WTC11 (cell line): ENCODE data around the gene NAPB. TPM values are rescaled to one million over a fixed set of nuclear protein-coding genes. Genes with fewer than 3 reads are reported as not detected.

ENCODE experiments used
- ATAC-seq: fragments of 200-7000 bp; cut with Tn5 transposase; 2 replicates; pipeline ENCODE4 v1.10.0; 2021; ENCODE audit warnings: mild to moderate bottlenecking, moderate library complexity
- Bru-seq: library from RNA; stranded (reverse); fragments of 400-500 nt; gene quantifications from one replicate; lab custom pipeline; 2021; lab: Mats Ljungman, UMichigan
- CTCF ChIA-PET: fragments of 300-600 bp; sonication (Branson Sonifier 250); formaldehyde crosslinking; loops from one replicate; lab custom pipeline; 2021; ENCODE audit warnings: antibody characterized with exemption; lab: Charles Lee
- POLR2A ChIA-PET: fragments of 350-600 bp; sonication (Branson Sonifier 250); formaldehyde crosslinking; loops from one replicate; lab custom pipeline; 2021; ENCODE audit warnings: antibody characterized with exemption; lab: Charles Lee
- DNase-seq: peaks from one replicate; pipeline ENCODE4 v3.0.0; 2021; ENCODE audit warnings: low spot score
- H3K27ac Mint-ChIP-seq: 2 replicates; pipeline ENCODE4 v1.8.0; 2021; ENCODE audit warnings: mixed read lengths
- H3K27me3 Mint-ChIP-seq: 2 replicates; pipeline ENCODE4 v1.8.0; 2021; ENCODE audit warnings: low read depth, mild to moderate bottlenecking, moderate library complexity, mixed read lengths
- H3K36me3 Mint-ChIP-seq: 2 replicates; pipeline ENCODE4 v1.8.0; 2021; ENCODE audit warnings: mixed read lengths
- H3K4me1 Mint-ChIP-seq: 2 replicates; pipeline ENCODE4 v1.8.0; 2022; ENCODE audit warnings: mixed read lengths
- H3K4me3 Mint-ChIP-seq: 2 replicates; pipeline ENCODE4 v1.8.0; 2021; ENCODE audit warnings: mild to moderate bottlenecking, moderate library complexity, mixed read lengths
- H3K9me3 Mint-ChIP-seq: 2 replicates; pipeline ENCODE4 v1.8.0; 2021; ENCODE audit warnings: mixed read lengths
- ETV6 ChIP-seq: sonication (generic); formaldehyde crosslinking; IDR thresholded peaks from 2 replicates; pipeline ENCODE4 v1.8.1; 2022; ENCODE audit warnings: mild to moderate bottlenecking, missing genetic modification reagents
- FOXK1 ChIP-seq: sonication (generic); formaldehyde crosslinking; IDR thresholded peaks from 2 replicates; pipeline ENCODE4 v1.8.0; 2022; ENCODE audit warnings: mild to moderate bottlenecking, moderate library complexity, missing genetic modification reagents
- GABPB1 ChIP-seq: sonication (generic); formaldehyde crosslinking; IDR thresholded peaks from 2 replicates; pipeline ENCODE4 v1.8.1; 2023; ENCODE audit warnings: mild to moderate bottlenecking, missing genetic modification reagents
- GRHL2 ChIP-seq: fragments of 250-450 bp; sonication (Bioruptor Pico); IDR thresholded peaks from 2 replicates; pipeline ENCODE4 v1.8.0; 2022; ENCODE audit warnings: mild to moderate bottlenecking, moderate library complexity; ENCODE audit not compliant: insufficient replicate concordance, severe bottlenecking
- HMGA2 ChIP-seq: fragments of 250-450 bp; sonication (Bioruptor Pico); IDR thresholded peaks from 2 replicates; pipeline ENCODE4 v1.4.0; 2021; ENCODE audit warnings: mild to moderate bottlenecking, moderate library complexity
- JUN ChIP-seq: sonication (generic); formaldehyde crosslinking; IDR thresholded peaks from 2 replicates; pipeline ENCODE4 v1.8.0; 2023; ENCODE audit warnings: mild to moderate bottlenecking, missing genetic modification reagents
- MXD4 ChIP-seq: fragments of 250-450 bp; sonication (Bioruptor Pico); IDR thresholded peaks from 2 replicates; pipeline ENCODE4 v1.8.0; 2021; ENCODE audit warnings: mild to moderate bottlenecking, moderate library complexity, borderline replicate concordance
- MYBL2 ChIP-seq: sonication (generic); formaldehyde crosslinking; IDR thresholded peaks from 2 replicates; pipeline ENCODE4 v1.8.1; 2023; ENCODE audit warnings: mild to moderate bottlenecking, moderate library complexity, missing genetic modification reagents
- NFE2L1 ChIP-seq: sonication (generic); formaldehyde crosslinking; IDR thresholded peaks from 2 replicates; pipeline ENCODE4 v1.8.1; 2023; ENCODE audit warnings: missing genetic modification reagents
- NR2C2 ChIP-seq: sonication (generic); formaldehyde crosslinking; IDR thresholded peaks from 2 replicates; pipeline ENCODE4 v1.8.0; 2022; ENCODE audit warnings: mild to moderate bottlenecking, missing genetic modification reagents
- NR3C1 ChIP-seq: sonication (generic); formaldehyde crosslinking; conservative IDR thresholded peaks from 2 replicates; pipeline ENCODE4 v1.8.1; 2023; ENCODE audit warnings: low read depth, mild to moderate bottlenecking, missing genetic modification reagents
- SP1 ChIP-seq: sonication (generic); formaldehyde crosslinking; conservative IDR thresholded peaks from 2 replicates; pipeline ENCODE4 v1.8.1; 2022; ENCODE audit warnings: missing genetic modification reagents
- ZBTB21 ChIP-seq: sonication (generic); formaldehyde crosslinking; IDR thresholded peaks from 2 replicates; pipeline ENCODE4 v1.8.1; 2023; ENCODE audit warnings: mild to moderate bottlenecking, missing genetic modification reagents, borderline replicate concordance
- long read RNA-seq, 3 experiments: library from RNA in 1 of 3; library from capped mRNA in 1 of 3; library from polyadenylated mRNA in 1 of 3; unstranded in 2 of 3; stranded (forward) in 1 of 3; transcript quantifications; one replicate each; pipeline ENCODE4 v2.0.0, GENCODE V29; 2021
- total RNA-seq: library from RNA; stranded (reverse); gene quantifications from 3 replicates; pipeline ENCODE4 v1.2.3, GENCODE V29; 2021
- TF ChIP-seq, protein P1 (sequence below): sonication (generic); formaldehyde crosslinking; IDR thresholded peaks from 2 replicates; pipeline ENCODE4 v1.8.0; 2022; ENCODE audit warnings: mild to moderate bottlenecking, missing genetic modification reagents
- TF ChIP-seq, protein P2 (sequence below): fragments of 200-600 bp; IDR thresholded peaks from 2 replicates; pipeline ENCODE4 v1.8.0; 2022; ENCODE audit warnings: antibody characterized with exemption
- TF ChIP-seq, protein P3 (sequence below): sonication (generic); formaldehyde crosslinking; IDR thresholded peaks from 2 replicates; pipeline ENCODE4 v1.8.1; 2023; ENCODE audit warnings: mild to moderate bottlenecking, moderate library complexity, missing genetic modification reagents
- TF ChIP-seq, protein P4 (sequence below): sonication (generic); formaldehyde crosslinking; IDR thresholded peaks from 2 replicates; pipeline ENCODE4 v1.8.1; 2023; ENCODE audit warnings: mild to moderate bottlenecking, missing genetic modification reagents, moderate library complexity
- TF ChIP-seq, protein P5 (sequence below): sonication (generic); formaldehyde crosslinking; IDR thresholded peaks from 2 replicates; pipeline ENCODE4 v1.8.1; 2023; ENCODE audit warnings: mild to moderate bottlenecking, missing genetic modification reagents, moderate library complexity
- TF ChIP-seq, protein P6 (sequence below): sonication (generic); formaldehyde crosslinking; IDR thresholded peaks from 2 replicates; pipeline ENCODE4 v1.8.0; 2022; ENCODE audit warnings: mild to moderate bottlenecking, missing genetic modification reagents
- TF ChIP-seq, protein P7 (sequence below): sonication (generic); formaldehyde crosslinking; IDR thresholded peaks from 2 replicates; pipeline ENCODE4 v1.8.0; 2022; ENCODE audit warnings: mild to moderate bottlenecking, missing genetic modification reagents
- TF ChIP-seq, protein P8 (sequence below): sonication (generic); formaldehyde crosslinking; IDR thresholded peaks from 2 replicates; pipeline ENCODE4 v1.8.1; 2023; ENCODE audit warnings: mild to moderate bottlenecking, missing genetic modification reagents
- TF ChIP-seq, protein P9 (sequence below): sonication (generic); formaldehyde crosslinking; IDR thresholded peaks from 2 replicates; pipeline ENCODE4 v1.8.1; 2023; ENCODE audit warnings: mild to moderate bottlenecking, missing genetic modification reagents

Gene NAPB
- total RNA-seq (12.9 to 15.1 TPM (median 13.3 TPM) in 3 replicates), Bru-seq, nascent RNA (percentile 89 among the genes with signal in this experiment)
- long read RNA-seq, experiment 1, transcript NAPB-202 (10 exons, 3,824 nt), result major isoform, 14 of 85 reads
- long read RNA-seq, experiment 1, transcript NAPB-201 (11 exons, 3,837 nt), result minor isoform, 12 of 85 reads
- long read RNA-seq, experiment 1, partial matches to known transcripts, result 33 of 85 reads
- long read RNA-seq, experiment 1, other reads (novel, unspliced or antisense), result 25 of 85 reads
- long read RNA-seq, experiment 2, partial matches to known transcripts, result 1 of 8 reads
- long read RNA-seq, experiment 2, other reads (novel, unspliced or antisense), result 7 of 8 reads
- long read RNA-seq, experiment 3, partial matches to known transcripts, result 0 of 4 reads
- long read RNA-seq, experiment 3, other reads (novel, unspliced or antisense), result 2 of 4 reads

DNA sequence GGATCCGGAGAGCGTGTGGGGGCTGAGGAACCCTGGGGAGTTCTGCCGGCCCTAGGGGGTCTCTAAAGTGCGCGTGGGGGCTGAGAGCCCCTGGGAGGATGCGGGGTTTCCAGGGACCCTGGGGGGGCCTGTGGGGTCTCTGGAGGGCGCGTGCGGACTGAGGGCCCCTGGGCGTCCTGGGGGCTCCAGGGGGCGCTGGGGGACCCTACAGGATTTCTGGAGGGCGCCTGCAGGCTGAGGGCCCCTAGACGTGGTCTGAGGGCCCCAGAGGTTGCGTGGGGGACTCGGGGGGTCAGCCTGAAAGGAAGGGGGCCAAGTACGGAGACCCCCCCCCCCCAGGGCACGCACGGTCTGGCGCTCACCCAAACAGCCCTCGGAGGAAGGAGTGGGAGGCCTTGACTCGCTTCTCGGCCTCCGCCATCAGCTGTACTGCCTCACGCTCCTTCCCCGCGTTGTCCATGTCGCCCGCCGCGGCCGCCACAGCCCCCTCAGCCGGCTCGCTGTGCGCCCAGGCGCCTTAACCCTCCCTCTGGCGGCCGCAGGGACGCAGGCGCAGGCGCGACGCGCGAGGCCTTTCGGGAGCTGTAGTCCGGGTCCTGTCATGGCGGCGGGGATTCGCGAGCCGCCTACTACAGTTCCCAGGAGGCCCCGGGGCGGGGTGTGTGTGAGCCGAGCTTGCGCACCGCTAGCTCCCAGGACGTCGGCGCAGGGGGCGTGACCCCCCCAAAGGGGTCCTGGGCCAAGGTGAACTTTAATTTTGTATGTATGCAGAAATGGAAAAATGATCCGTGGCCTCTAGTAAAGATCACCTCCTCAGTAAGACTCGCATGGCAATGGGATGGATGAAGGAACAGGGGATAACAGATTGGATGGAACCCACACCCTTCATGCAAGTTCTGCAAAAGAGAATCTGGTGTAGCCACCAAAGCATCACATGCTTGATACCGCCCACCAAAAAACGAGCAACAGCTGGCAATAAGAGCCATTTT is at the start of gene NAPB:
Gene NAPB, minus strand, starts transcription at position 546 of the 989 bp plus-strand sequence. Its CDS starts 86 bp downstream, at position 460.
- ATAC-seq (peak; percentile 99), DNase-seq (peak; percentile 95)
- CTCF ChIA-PET, result interaction anchor here (0.5 to 2.7 kb wide), 16 partner anchors 13 to 355 kb away, joined by 3 to 12 read pairs (median 4); partner anchors contain the start of gene NXT1
- no peak within 1 kb of the TSS for H3K27ac Mint-ChIP-seq
- H3K36me3 Mint-ChIP-seq, result peaks cover 10% of the 10 kb centered on the region
- peak within 1 kb of the TSS; percentile 77 for H3K4me3 Mint-ChIP-seq
- H3K4me1 Mint-ChIP-seq, result peaks cover 26% of the 10 kb centered on the region
- H3K27me3 Mint-ChIP-seq, result peaks cover 6% of the 10 kb centered on the region; the same call in 1 of the 2 replicates
- H3K9me3 Mint-ChIP-seq, result peaks cover 15% of the 10 kb centered on the region
- POLR2A ChIA-PET, result interaction anchor here (0.6 to 1.9 kb wide), 7 partner anchors 23 to 599 kb away, joined by 3 to 16 read pairs (median 3); partner anchors contain the start of genes GZF1 and NXT1
- TF ChIP-seq, protein P1, sequence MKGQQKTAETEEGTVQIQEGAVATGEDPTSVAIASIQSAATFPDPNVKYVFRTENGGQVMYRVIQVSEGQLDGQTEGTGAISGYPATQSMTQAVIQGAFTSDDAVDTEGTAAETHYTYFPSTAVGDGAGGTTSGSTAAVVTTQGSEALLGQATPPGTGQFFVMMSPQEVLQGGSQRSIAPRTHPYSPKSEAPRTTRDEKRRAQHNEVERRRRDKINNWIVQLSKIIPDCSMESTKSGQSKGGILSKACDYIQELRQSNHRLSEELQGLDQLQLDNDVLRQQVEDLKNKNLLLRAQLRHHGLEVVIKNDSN (CRISPR knock-in tag), result no peak; the same call in 1 of the 2 replicates
- no peak for TF ChIP-seq NR2C2
- peak; percentile 59; the same call in 1 of the 2 replicates for TF ChIP-seq JUN (CRISPR knock-in tag)
- no peak for TF ChIP-seq ZBTB21 (CRISPR knock-in tag)
- no peak for TF ChIP-seq GRHL2 (CRISPR knock-in tag)
- TF ChIP-seq NR3C1, result 0 out of 2 replicates have a peak, but pooled peaks have one; percentile 61
- TF ChIP-seq, protein P2, sequence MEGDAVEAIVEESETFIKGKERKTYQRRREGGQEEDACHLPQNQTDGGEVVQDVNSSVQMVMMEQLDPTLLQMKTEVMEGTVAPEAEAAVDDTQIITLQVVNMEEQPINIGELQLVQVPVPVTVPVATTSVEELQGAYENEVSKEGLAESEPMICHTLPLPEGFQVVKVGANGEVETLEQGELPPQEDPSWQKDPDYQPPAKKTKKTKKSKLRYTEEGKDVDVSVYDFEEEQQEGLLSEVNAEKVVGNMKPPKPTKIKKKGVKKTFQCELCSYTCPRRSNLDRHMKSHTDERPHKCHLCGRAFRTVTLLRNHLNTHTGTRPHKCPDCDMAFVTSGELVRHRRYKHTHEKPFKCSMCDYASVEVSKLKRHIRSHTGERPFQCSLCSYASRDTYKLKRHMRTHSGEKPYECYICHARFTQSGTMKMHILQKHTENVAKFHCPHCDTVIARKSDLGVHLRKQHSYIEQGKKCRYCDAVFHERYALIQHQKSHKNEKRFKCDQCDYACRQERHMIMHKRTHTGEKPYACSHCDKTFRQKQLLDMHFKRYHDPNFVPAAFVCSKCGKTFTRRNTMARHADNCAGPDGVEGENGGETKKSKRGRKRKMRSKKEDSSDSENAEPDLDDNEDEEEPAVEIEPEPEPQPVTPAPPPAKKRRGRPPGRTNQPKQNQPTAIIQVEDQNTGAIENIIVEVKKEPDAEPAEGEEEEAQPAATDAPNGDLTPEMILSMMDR, result no peak
- TF ChIP-seq ETV6, result no peak
- TF ChIP-seq FOXK1 (CRISPR knock-in tag), result peak; percentile 62; the same call in 1 of the 2 replicates
- TF ChIP-seq, protein P3, sequence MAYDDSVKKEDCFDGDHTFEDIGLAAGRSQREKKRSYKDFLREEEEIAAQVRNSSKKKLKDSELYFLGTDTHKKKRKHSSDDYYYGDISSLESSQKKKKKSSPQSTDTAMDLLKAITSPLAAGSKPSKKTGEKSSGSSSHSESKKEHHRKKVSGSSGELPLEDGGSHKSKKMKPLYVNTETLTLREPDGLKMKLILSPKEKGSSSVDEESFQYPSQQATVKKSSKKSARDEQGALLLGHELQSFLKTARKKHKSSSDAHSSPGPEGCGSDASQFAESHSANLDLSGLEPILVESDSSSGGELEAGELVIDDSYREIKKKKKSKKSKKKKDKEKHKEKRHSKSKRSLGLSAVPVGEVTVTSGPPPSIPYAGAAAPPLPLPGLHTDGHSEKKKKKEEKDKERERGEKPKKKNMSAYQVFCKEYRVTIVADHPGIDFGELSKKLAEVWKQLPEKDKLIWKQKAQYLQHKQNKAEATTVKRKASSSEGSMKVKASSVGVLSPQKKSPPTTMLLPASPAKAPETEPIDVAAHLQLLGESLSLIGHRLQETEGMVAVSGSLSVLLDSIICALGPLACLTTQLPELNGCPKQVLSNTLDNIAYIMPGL (CRISPR knock-in tag), result peak; percentile 84
- TF ChIP-seq, protein P4, sequence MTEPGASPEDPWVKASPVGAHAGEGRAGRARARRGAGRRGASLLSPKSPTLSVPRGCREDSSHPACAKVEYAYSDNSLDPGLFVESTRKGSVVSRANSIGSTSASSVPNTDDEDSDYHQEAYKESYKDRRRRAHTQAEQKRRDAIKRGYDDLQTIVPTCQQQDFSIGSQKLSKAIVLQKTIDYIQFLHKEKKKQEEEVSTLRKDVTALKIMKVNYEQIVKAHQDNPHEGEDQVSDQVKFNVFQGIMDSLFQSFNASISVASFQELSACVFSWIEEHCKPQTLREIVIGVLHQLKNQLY (CRISPR knock-in tag), result no peak
- TF ChIP-seq SP1 (CRISPR knock-in tag), result peak; percentile 68
- no peak for TF ChIP-seq MXD4
- TF ChIP-seq, protein P5, sequence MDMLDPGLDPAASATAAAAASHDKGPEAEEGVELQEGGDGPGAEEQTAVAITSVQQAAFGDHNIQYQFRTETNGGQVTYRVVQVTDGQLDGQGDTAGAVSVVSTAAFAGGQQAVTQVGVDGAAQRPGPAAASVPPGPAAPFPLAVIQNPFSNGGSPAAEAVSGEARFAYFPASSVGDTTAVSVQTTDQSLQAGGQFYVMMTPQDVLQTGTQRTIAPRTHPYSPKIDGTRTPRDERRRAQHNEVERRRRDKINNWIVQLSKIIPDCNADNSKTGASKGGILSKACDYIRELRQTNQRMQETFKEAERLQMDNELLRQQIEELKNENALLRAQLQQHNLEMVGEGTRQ (CRISPR knock-in tag), result peak; percentile 41
- no peak for TF ChIP-seq HMGA2 (CRISPR knock-in tag)
- TF ChIP-seq, protein P6, sequence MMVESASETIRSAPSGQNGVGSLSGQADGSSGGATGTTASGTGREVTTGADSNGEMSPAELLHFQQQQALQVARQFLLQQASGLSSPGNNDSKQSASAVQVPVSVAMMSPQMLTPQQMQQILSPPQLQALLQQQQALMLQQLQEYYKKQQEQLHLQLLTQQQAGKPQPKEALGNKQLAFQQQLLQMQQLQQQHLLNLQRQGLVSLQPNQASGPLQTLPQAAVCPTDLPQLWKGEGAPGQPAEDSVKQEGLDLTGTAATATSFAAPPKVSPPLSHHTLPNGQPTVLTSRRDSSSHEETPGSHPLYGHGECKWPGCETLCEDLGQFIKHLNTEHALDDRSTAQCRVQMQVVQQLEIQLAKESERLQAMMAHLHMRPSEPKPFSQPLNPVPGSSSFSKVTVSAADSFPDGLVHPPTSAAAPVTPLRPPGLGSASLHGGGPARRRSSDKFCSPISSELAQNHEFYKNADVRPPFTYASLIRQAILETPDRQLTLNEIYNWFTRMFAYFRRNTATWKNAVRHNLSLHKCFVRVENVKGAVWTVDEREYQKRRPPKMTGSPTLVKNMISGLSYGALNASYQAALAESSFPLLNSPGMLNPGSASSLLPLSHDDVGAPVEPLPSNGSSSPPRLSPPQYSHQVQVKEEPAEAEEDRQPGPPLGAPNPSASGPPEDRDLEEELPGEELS (CRISPR knock-in tag), result peak; percentile 66; the same call in 1 of the 2 replicates
- TF ChIP-seq, protein P7, sequence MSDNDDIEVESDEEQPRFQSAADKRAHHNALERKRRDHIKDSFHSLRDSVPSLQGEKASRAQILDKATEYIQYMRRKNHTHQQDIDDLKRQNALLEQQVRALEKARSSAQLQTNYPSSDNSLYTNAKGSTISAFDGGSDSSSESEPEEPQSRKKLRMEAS (CRISPR knock-in tag), result peak; percentile 42; the same call in 1 of the 2 replicates
- peak; percentile 33; the same call in 1 of the 2 replicates for TF ChIP-seq MYBL2 (CRISPR knock-in tag)
- TF ChIP-seq GABPB1, result peak; percentile 74
- TF ChIP-seq, protein P8, sequence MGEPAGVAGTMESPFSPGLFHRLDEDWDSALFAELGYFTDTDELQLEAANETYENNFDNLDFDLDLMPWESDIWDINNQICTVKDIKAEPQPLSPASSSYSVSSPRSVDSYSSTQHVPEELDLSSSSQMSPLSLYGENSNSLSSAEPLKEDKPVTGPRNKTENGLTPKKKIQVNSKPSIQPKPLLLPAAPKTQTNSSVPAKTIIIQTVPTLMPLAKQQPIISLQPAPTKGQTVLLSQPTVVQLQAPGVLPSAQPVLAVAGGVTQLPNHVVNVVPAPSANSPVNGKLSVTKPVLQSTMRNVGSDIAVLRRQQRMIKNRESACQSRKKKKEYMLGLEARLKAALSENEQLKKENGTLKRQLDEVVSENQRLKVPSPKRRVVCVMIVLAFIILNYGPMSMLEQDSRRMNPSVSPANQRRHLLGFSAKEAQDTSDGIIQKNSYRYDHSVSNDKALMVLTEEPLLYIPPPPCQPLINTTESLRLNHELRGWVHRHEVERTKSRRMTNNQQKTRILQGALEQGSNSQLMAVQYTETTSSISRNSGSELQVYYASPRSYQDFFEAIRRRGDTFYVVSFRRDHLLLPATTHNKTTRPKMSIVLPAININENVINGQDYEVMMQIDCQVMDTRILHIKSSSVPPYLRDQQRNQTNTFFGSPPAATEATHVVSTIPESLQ, result no peak
- TF ChIP-seq NFE2L1 (CRISPR knock-in tag), result no peak
- TF ChIP-seq, protein P9, sequence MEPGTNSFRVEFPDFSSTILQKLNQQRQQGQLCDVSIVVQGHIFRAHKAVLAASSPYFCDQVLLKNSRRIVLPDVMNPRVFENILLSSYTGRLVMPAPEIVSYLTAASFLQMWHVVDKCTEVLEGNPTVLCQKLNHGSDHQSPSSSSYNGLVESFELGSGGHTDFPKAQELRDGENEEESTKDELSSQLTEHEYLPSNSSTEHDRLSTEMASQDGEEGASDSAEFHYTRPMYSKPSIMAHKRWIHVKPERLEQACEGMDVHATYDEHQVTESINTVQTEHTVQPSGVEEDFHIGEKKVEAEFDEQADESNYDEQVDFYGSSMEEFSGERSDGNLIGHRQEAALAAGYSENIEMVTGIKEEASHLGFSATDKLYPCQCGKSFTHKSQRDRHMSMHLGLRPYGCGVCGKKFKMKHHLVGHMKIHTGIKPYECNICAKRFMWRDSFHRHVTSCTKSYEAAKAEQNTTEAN (CRISPR knock-in tag), result 0 out of 2 replicates have a peak, but pooled peaks have one; percentile 43
